ENCODE data around the gene TMEM169.

GRCh38 chr2:216146573-216146972, 64.9 kb downstream of the TMEM169 start:
- no peak for TF ChIP-seq CTCF (IDR thresholded peaks at IDR 0.05)
- TF ChIP-seq POLR2AphosphoS5 (IDR thresholded peaks at IDR 0.05) = no peak
- no peak for TF ChIP-seq POLR2A (IDR thresholded peaks at IDR 0.05)
